Liver (tissue), 3 donors: ENCODE data around the gene LHPP.

Source experiments
- ATF3 ChIP-seq: IDR thresholded peaks from 2 replicates; pipeline ENCODE4 v1.6.1; 2016; ENCODE audit warnings: antibody characterized with exemption
- CTCF ChIP-seq: fragments of 150-350 bp; IDR thresholded peaks from 2 replicates; pipeline ENCODE4 v1.5.1; 2017; ENCODE audit warnings: improper control_type of control experiment, low read depth, low read length; ENCODE audit not compliant: missing input control
- FOXA1 ChIP-seq: IDR thresholded peaks from 2 replicates; pipeline ENCODE4 v1.6.1; 2016; ENCODE audit warnings: antibody characterized with exemption
- GABPA ChIP-seq, 2 donors: IDR thresholded peaks in 1 of 2; conservative IDR thresholded peaks in 1 of 2; 2 replicates each; pipeline ENCODE4 v1.6.1; 2016; ENCODE audit warnings: antibody characterized with exemption in 2 of 2, mild to moderate bottlenecking in 1 of 2, moderate library complexity in 1 of 2
- JUND ChIP-seq, 2 donors: IDR thresholded peaks; 2 replicates each; pipeline ENCODE4 v1.6.1; 2016; ENCODE audit warnings: antibody characterized with exemption in 2 of 2
- MAX ChIP-seq: IDR thresholded peaks from 2 replicates; pipeline ENCODE4 v1.6.1; 2016; ENCODE audit warnings: antibody characterized with exemption
- RAD21 ChIP-seq, 2 donors: IDR thresholded peaks; 2 replicates each; pipeline ENCODE4 v1.6.1; 2016; ENCODE audit warnings: antibody characterized with exemption in 2 of 2, mild to moderate bottlenecking in 2 of 2
- REST ChIP-seq: IDR thresholded peaks from 2 replicates; pipeline ENCODE4 v1.6.1; 2016; ENCODE audit warnings: antibody characterized with exemption, mild to moderate bottlenecking
- RXRA ChIP-seq, 2 donors: IDR thresholded peaks; 2 replicates each; pipeline ENCODE4 v1.6.1; 2017 to 2018; ENCODE audit warnings: antibody characterized with exemption in 2 of 2, mild to moderate bottlenecking in 1 of 2
- SP1 ChIP-seq: IDR thresholded peaks from 2 replicates; pipeline ENCODE4 v1.6.1; 2018; ENCODE audit warnings: antibody characterized with exemption, mild to moderate bottlenecking
- TAF1 ChIP-seq: conservative IDR thresholded peaks from 2 replicates; pipeline ENCODE4 v1.6.1; 2016; ENCODE audit warnings: antibody characterized with exemption, mild to moderate bottlenecking
- YY1 ChIP-seq: IDR thresholded peaks from 2 replicates; pipeline ENCODE4 v1.6.1; 2016; ENCODE audit warnings: antibody characterized with exemption, mild to moderate bottlenecking
- ZBTB33 ChIP-seq: IDR thresholded peaks from 2 replicates; pipeline ENCODE4 v1.6.1; 2016; ENCODE audit warnings: antibody characterized with exemption
- donor health status: healthy.
- donor health status: healthy.

- TF ChIP-seq CTCF (no peak), REST (no peak), YY1 (no peak), MAX (no peak), RAD21 (IDR thresholded peaks at IDR 0.05) (no peak), RXRA (IDR thresholded peaks at IDR 0.05) (no peak), SP1 (no peak), ZBTB33 (no peak), TAF1 (no peak), JUND (IDR thresholded peaks at IDR 0.05) (no peak), GABPA (IDR thresholded peaks at IDR 0.05 in 1 of 2, conservative IDR thresholded peaks at IDR 0.05 in 1 of 2) (no peak), ATF3 (no peak), FOXA1 (no peak)
Measured at GRCh38 chr10:124622866-124623536, 161.4 kb downstream of the LHPP start.
